HepG2 (cell line): ENCODE results near the gene LRRC43. TPM values are rescaled to one million over a fixed set of nuclear protein-coding genes. Genes with fewer than 3 reads are reported as not detected.
A peak's percentile ranks its signal among the peaks of the same experiment; 100 is the strongest.

ENCODE experiments used
- CBX1 ChIP-seq: IDR thresholded peaks from one replicate; pipeline ENCODE4 v1.6.1; 2016; ENCODE audit warnings: antibody characterized with exemption, low read depth
- HNF1B ChIP-seq: sonication (generic); formaldehyde crosslinking; IDR thresholded peaks from 2 replicates; pipeline ENCODE4 v1.5.1; 2020; ENCODE audit warnings: mild to moderate bottlenecking, moderate library complexity, missing genetic modification reagents
- JUND ChIP-seq: sonication (generic); formaldehyde crosslinking; IDR thresholded peaks from 2 replicates; pipeline ENCODE4 v1.8.0; 2022; ENCODE audit warnings: mild to moderate bottlenecking, missing genetic modification reagents
- KDM5B ChIP-seq: sonication (generic); formaldehyde crosslinking; IDR thresholded peaks from 2 replicates; pipeline ENCODE4 v1.4.0; 2020; ENCODE audit warnings: missing genetic modification reagents, mild to moderate bottlenecking, borderline replicate concordance
- SIN3B ChIP-seq: fragments of 150-350 bp; IDR thresholded peaks from 2 replicates; pipeline ENCODE4 v1.6.1; 2014; ENCODE audit warnings: low read length
- TBX2 ChIP-seq: sonication (generic); formaldehyde crosslinking; IDR thresholded peaks from 2 replicates; pipeline ENCODE4 v1.5.0; 2020; ENCODE audit warnings: missing genetic modification reagents, mild to moderate bottlenecking, borderline replicate concordance
- THRA ChIP-seq: sonication (generic); formaldehyde crosslinking; IDR thresholded peaks from 2 replicates; pipeline ENCODE4 v1.4.0; 2020; ENCODE audit warnings: missing genetic modification reagents, borderline replicate concordance
- ZBTB39 ChIP-seq: sonication (generic); formaldehyde crosslinking; IDR thresholded peaks from 2 replicates; pipeline ENCODE4 v1.5.0; 2020; ENCODE audit warnings: missing genetic modification reagents
- ZNF18 ChIP-seq: sonication (generic); formaldehyde crosslinking; IDR thresholded peaks from 2 replicates; pipeline ENCODE4 v1.8.0; 2022; ENCODE audit warnings: mild to moderate bottlenecking, missing genetic modification reagents; ENCODE audit not compliant: insufficient replicate concordance
- ZNF274 ChIP-seq: sonication (generic); formaldehyde crosslinking; IDR thresholded peaks from 2 replicates; pipeline ENCODE4 v1.5.1; 2020; ENCODE audit warnings: mild to moderate bottlenecking, missing genetic modification reagents
- ZNF567 ChIP-seq: sonication (generic); formaldehyde crosslinking; IDR thresholded peaks from 2 replicates; pipeline ENCODE4 v1.8.1; 2023; ENCODE audit warnings: mild to moderate bottlenecking, missing genetic modification reagents, borderline replicate concordance
- polyA plus RNA-seq, 8 experiments: library from polyadenylated mRNA; depleted of rRNA in 3 of 8; stranded (reverse) in 7 of 8; unstranded in 1 of 8; fragments of >200 nt; fragmentation: Illumina TruSeq in 4 of 8; extraction: Trizol in 4 of 8; gene quantifications; 2 replicates each; pipeline versions ENCODE4 v1.2.1 to v1.2.3, GENCODE V29; 2011 to 2016; ENCODE audit warnings: low read depth in 4 of 8, missing spikeins in 1 of 8, mixed read lengths in 1 of 8; ENCODE audit not compliant: insufficient read depth in 1 of 8
- total RNA-seq, 5 experiments: library from RNA; depleted of rRNA; stranded (reverse); fragments of >200 nt; fragmentation: Illumina TruSeq; extraction: Trizol; gene quantifications; 2 replicates each; pipeline ENCODE4 v1.2.3, GENCODE V29; 2016; ENCODE audit warnings: low read depth in 1 of 5

LRRC43 gene
- total and polyA plus RNA-seq, 2 of the 13 experiments (the other 11 are each of a cell fraction or from before 2014, with no cell fraction given) = not detected

GRCh38 chr12:122203301-122204166 is 20.6 kb downstream of the LRRC43 start, which contains the start of gene B3GNT4 (continued):
- no peak for TF ChIP-seq HNF1B (CRISPR knock-in tag)
- no peak for TF ChIP-seq JUND
- TF ChIP-seq KDM5B (CRISPR knock-in tag) = no peak; the same call in 1 of the 2 replicates
- no peak for TF ChIP-seq THRA (CRISPR knock-in tag)
- TF ChIP-seq ZNF567 (CRISPR knock-in tag) = no peak
- TF ChIP-seq ZNF18 (CRISPR knock-in tag) = no peak
- 0 out of 2 replicates have a peak, but pooled peaks have one; percentile 26 for TF ChIP-seq ZNF274
- TF ChIP-seq ZBTB39 (CRISPR knock-in tag) = no peak
- no peak for TF ChIP-seq SIN3B
- TF ChIP-seq TBX2 = peak; percentile 61; the same call in 1 of the 2 replicates
- TF ChIP-seq CBX1 = no peak
